Fibroblast of skin of left quadriceps (primary cell): ENCODE data around the gene OPCML.

Experiments
- DNase-seq, 2 experiments: peaks; one replicate each; pipeline ENCODE4 v3.0.0-alpha.2; 2013; ENCODE audit warnings: low read depth in 2 of 2

Gene OPCML

GRCh38 chr11:132858223-132858622, 674.1 kb downstream of the OPCML start:
- peak in 1 of 2 experiments; percentile 10 for DNase-seq

- DNase-seq: no peak
These were observed 676.3 kb downstream of the OPCML start for GRCh38 chr11:132856032-132856431.

GRCh38 chr11:132855516-132855915, 676.8 kb downstream of the OPCML start:
- no peak for DNase-seq

- DNase-seq: no peak
These were observed 678.4 kb downstream of the OPCML start for GRCh38 chr11:132853886-132854285.

DNA sequence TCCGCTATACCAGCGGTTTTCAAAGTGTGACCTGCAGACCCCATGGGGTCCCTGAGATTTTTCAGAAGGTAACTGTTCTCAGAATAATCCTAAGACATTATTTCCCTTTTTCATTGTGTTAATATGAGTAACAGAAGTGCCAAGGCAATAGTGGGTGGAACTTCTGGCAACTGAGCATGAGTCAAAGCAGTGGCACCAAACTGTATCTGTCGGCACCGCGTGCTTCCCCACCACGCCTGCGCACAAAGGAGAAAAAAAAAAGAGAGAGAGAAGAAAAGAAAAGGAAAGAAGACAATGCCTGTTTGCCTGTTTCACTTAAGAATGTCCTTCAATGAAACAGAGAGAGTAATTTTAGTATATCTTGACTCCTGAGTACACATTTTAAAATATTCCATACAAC, 679.9 kb downstream of the OPCML start:
- DNase-seq: no peak

DNA sequence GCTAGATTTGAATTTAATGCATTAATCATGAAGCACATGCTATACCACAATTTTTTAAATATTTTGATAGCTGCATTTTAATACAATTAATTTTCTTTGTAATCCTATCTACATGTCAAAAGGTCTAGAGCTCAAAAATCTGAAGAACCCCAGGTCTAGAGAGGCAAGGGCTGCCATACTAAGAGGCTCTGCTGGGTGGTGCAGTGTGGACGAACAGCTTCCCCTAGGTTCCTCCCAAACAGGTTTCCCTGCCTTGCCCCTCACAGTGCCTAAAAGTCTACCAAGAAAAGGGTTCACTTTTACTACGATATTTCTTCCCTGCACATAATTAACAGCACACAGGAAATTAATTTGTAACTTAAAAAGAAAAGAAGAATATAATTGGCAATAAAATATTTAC, 681.1 kb downstream of the OPCML start:
- DNase-seq: no peak

DNA sequence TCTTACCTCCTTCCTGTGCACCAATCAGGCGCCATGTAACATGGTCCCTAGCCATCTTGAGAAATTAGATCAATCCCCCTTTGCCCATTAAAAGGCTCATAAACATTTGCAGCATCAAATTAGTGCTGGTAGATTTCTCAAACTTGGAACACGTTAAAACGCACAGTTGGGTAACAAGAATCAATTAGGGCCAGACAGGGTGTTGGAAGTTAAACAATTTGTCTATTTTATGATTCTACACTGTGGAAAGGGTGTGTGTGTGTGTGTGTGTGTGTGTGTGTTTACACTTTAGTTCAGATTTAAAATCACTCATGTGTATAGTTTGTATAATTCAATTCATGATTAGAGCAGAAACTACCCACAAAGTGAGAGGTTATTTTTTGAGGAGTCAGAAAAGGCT, 682.0 kb downstream of the OPCML start:
- no peak for DNase-seq

DNA sequence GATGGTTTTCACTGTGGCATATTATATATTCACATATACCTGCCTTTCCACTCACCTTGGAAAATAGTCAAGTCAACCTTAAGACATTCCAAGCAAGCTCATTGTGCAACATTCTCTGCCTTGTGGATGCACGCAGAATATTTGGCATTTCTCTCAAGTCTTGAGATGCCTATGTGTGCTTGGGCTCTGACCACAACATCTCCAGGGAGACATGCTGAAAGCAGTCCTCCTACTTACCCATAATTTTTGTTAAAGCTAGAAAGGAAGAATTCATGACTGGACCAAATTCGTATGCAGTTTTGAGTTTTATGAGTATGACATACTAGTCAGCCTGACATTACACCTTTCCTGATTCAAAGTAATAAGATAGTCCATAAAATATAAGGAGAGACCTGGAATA, 684.0 kb downstream of the OPCML start:
- peak; percentile 69 to 72 for DNase-seq

GRCh38 chr11:132846075-132846474, 686.2 kb downstream of the OPCML start:
- DNase-seq: no peak

DNA sequence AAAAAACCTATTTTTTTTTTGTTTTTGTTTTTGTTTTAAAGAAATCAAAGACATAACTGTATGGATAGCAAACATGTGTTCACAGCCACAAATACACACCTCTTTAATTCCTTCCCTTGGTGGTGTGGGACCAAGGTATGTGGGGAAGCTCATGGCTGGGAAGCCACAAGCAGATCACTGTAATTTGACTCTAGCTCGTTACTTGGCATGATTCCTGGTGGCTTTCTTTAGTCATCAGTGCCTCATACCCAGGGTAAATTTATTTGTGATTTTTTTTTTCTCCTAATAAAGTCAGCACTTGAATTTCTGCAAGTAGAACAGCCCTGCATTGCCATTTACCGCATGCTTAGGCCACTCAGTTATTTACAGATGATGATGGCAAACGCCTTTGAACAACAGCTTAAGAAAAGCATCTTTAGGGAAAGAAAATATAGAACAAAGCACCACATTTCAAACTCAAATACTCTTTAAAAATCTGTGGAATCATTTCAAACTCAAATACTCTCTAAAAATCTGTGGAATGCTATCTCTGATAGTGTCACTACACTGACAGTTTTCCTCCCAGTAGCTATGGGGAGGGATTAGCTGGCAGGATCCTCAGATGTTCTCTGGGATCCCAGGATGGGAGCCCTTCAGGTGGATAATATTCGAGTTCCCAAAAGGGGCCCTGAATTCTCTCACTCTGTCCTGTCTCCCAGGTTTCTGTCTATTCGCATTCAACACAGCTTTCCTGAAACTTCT, 687.2 kb downstream of the OPCML start:
- DNase-seq: peak; percentile 94 to 95

DNA sequence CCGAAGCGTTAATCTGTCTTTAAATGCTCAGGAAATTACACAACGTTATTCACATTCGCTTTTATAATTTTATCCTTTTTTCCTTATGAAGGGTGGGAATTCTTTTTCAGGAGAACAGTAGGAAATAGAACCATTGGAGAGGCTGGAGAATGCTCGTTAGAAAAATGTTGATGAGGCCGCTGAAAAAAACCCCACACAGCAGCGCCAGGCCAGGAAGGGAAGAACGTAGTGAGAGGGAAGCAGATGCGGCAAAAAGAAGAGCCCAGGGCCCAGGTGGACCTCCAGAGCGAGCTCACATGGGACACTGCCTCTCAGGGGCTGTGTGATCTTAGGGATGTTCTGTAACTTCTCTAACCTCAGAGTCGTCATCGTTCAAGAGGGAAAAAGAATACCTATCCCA, 691.6 kb downstream of the OPCML start:
- DNase-seq: no peak

GRCh38 chr11:132840191-132840590, 692.1 kb downstream of the OPCML start:
- DNase-seq: no peak

- no peak for DNase-seq
These were observed 692.9 kb downstream of the OPCML start for GRCh38 chr11:132839236-132839945.

DNA sequence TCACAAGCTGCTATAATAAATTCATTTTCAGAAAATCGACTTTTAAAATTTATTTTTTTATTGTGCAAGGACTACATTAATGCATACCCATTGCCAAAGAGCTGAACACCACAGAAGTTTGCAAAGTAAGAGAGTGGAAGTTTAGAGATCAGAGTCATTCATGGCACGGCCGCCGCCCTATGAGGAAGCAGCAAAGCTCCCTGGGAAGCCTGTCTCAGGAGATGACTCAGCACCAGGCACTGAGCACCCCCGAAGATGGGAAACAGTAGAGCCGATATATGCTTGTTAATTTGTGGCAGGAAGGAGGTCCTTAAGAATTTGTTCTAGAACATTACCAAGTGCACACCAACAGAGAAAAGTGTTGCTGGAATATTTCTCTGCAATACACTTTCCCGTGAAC, 693.7 kb downstream of the OPCML start:
- peak; percentile 24 to 26 for DNase-seq

- no peak for DNase-seq
These were observed 701.0 kb downstream of the OPCML start for GRCh38 chr11:132831272-132831671.

DNA sequence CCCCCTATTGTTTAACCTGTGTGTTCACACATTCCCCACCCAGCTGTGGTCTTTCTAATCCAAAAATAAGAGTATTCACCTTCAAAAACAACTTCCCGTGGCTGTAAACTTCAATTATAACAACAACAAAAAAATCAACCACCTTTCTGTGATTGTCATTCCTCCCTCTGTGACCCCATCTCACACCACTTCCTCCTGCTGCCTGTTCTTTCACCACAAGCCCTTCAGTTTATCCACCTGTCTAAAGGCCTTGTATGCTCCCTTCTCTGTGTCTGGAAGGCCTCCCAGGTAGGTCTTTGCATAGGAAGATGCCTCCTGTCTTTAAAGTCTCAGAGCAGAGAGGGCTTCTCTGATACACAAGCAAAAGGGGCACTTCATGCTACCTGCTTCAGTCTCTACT, 707.7 kb downstream of the OPCML start:
- no peak for DNase-seq

- DNase-seq: no peak
These were observed 710.0 kb downstream of the OPCML start for GRCh38 chr11:132822276-132822675.

- no peak for DNase-seq
These were observed 710.8 kb downstream of the OPCML start for GRCh38 chr11:132821499-132821898.

DNA sequence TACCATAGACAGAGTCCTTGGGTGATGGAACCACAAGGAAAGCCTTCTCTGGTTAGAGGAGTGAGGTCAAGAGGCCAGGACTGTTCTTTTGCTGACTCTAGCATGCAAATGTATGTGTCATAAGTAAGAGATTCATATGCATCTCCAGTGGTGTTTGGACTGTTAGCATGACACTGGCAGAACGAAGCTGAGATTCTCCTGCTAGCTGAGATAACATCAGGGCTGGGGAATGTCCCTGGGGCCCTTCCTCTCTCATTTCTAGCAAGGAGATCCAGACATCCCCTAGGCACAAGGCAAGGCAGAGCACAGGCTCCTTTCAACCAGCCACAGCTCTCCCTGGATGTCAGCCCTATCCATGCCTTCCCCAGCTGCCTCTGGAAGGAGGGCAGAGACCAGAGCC, 711.3 kb downstream of the OPCML start:
- DNase-seq: peak; percentile 51 to 52

GRCh38 chr11:132818951-132819350, 713.4 kb downstream of the OPCML start:
- peak in 1 of 2 experiments; percentile 9 for DNase-seq

GRCh38 chr11:132817387-132817786, 714.9 kb downstream of the OPCML start:
- no peak for DNase-seq

DNA sequence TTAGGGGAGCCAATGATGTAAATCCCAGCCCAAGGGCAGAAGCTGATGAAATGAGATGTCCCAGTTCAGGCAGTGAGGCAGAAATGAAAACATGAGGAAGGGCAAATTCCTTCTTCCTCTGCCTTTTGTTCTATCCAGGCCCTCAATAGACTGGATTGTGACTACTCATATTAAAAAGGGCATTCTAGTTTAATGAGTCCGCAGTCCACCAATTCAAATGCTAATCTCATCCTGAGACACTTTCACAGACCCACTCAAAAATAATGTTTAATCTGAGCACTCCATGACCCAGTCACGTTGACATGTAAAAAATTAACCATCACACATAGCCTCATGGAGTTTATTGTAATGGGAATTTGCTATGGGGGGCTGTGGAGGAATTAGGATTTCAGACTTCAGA, 717.9 kb downstream of the OPCML start:
- DNase-seq: no peak

- no peak for DNase-seq
These were observed 720.7 kb downstream of the OPCML start for GRCh38 chr11:132811649-132812048.
